ENCODE measurements around the gene PRDX5. TPM values are rescaled to one million over a fixed set of nuclear protein-coding genes. Genes with fewer than 3 reads are reported as not detected.

PRDX5 gene
- total and polyA plus RNA-seq, 10 of the 15 experiments (the other 5 are each of a cell fraction or from before 2014, with no cell fraction given), result 95.7 to 406 (median 240) TPM

DNA sequence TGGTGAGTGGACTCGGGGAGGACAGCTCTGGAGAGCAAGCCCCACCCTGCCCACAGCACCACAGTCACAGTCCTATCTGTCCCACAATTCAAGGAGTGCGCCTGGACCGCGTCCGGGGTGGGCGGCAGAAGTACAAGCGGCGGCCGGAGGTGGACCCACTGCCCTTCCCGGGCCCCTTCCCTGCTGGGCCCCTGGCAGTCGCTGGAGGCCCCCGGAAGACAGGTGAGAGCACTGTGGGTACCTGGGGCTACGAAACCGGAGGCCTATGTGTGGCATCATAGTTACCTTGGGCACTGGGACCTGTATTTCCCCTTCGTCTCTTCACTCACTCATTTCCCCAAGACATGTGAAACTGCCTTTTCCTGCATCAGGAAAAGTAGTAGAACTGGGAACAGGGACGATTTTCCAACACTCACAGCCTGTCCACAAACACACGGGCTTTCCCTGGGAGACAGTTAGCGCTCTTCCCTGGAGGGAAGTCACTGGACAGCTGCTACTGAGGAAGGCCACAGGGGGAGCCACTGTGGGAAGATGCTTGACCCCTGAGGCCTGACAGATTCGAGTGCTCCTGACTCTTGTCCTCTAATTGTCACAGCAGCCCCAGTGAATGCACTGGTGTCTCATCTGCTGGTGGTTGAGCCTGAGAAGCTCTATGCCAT, 3.6 kb upstream of the PRDX5 start:
- intact Hi-C loops (cut with micrococcal nuclease; ENCODE audit: unreplicated experiment), result no loop called here
- WGBS (ENCODE audit: insufficient coverage, insufficient replicate concordance, low lambda C conversion rate, missing lambda C conversion rate), result 77% methylated on average over 19 of the region's 19 CpGs
- FAIRE-seq (no peak), ATAC-seq (no peak), DNase-seq (ENCODE audit: low read depth, low spot score) (no peak)
- Histone ChIP-seq H3K9me3 (replicated peaks; ENCODE audit: control insufficient read depth, insufficient read depth, low read length) (no peaks in the 10 kb centered on the region), H4K20me1 (ENCODE audit: control insufficient read depth, insufficient read depth) (no peaks in the 10 kb centered on the region), H3K4me2 (ENCODE audit: control insufficient read depth, insufficient read depth) (no peak overlapping the region), H3K9ac (ENCODE audit: control insufficient read depth, insufficient read depth, low read length) (no peak overlapping the region), H3K27ac (ENCODE audit: control insufficient read depth, insufficient read depth) (no peak overlapping the region), H3K4me3 (no peak overlapping the region), H3K79me2 (ENCODE audit: control insufficient read depth, insufficient read depth, low read length) (peaks cover 25% of the 10 kb centered on the region), H3K27me3 (replicated peaks in 1 of 2; ENCODE audit: control insufficient read depth in 2 of 2, insufficient read depth in 2 of 2, low read length in 1 of 2) (no peaks in the 10 kb centered on the region), H2AFZ (ENCODE audit: control insufficient read depth, low read depth, low read length) (no peak overlapping the region), H3K36me3 (ENCODE audit: control insufficient read depth in 2 of 2, insufficient read depth in 2 of 2, low read length in 1 of 2) (peaks cover 0 to 8% of the 10 kb centered on the region in 2 experiments; a peak in 3 of 4 replicates), H3K4me1 (ENCODE audit: control insufficient read depth, insufficient read depth, low read length) (peaks cover 9% of the 10 kb centered on the region)
- BruUV-seq (replicated peaks), result no TSS peak
- ChIA-PET RAD21 (ENCODE audit: unreplicated experiment) (no interaction called here), POLR2A (no interaction called here), SMC1A (ENCODE audit: uncharacterized antibody, unreplicated experiment) (no interaction called here), CTCF (no interaction called here)
- in situ Hi-C loops (cut with MboI), result no loop called here
- TF ChIP-seq ZZZ3 (IDR thresholded peaks at IDR 0.05; ENCODE audit: control insufficient read depth, insufficient read length, low read depth), result no peak
- no peak for TF ChIP-seq SRF (IDR thresholded peaks at IDR 0.05; ENCODE audit: low read depth in 2 of 2, low read length in 2 of 2)
- TF ChIP-seq, protein P1, sequence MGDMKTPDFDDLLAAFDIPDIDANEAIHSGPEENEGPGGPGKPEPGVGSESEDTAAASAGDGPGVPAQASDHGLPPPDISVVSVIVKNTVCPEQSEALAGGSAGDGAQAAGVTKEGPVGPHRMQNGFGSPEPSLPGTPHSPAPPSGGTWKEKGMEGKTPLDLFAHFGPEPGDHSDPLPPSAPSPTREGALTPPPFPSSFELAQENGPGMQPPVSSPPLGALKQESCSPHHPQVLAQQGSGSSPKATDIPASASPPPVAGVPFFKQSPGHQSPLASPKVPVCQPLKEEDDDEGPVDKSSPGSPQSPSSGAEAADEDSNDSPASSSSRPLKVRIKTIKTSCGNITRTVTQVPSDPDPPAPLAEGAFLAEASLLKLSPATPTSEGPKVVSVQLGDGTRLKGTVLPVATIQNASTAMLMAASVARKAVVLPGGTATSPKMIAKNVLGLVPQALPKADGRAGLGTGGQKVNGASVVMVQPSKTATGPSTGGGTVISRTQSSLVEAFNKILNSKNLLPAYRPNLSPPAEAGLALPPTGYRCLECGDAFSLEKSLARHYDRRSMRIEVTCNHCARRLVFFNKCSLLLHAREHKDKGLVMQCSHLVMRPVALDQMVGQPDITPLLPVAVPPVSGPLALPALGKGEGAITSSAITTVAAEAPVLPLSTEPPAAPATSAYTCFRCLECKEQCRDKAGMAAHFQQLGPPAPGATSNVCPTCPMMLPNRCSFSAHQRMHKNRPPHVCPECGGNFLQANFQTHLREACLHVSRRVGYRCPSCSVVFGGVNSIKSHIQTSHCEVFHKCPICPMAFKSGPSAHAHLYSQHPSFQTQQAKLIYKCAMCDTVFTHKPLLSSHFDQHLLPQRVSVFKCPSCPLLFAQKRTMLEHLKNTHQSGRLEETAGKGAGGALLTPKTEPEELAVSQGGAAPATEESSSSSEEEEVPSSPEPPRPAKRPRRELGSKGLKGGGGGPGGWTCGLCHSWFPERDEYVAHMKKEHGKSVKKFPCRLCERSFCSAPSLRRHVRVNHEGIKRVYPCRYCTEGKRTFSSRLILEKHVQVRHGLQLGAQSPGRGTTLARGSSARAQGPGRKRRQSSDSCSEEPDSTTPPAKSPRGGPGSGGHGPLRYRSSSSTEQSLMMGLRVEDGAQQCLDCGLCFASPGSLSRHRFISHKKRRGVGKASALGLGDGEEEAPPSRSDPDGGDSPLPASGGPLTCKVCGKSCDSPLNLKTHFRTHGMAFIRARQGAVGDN (IDR thresholded peaks at IDR 0.05), result no peak
- TF ChIP-seq PAX5 (IDR thresholded peaks at IDR 0.05; ENCODE audit: borderline replicate concordance, low read depth, low read length), result no peak
- no peak for TF ChIP-seq KLF5 (IDR thresholded peaks at IDR 0.05; ENCODE audit: partially characterized antibody)
- TF ChIP-seq, protein P2, sequence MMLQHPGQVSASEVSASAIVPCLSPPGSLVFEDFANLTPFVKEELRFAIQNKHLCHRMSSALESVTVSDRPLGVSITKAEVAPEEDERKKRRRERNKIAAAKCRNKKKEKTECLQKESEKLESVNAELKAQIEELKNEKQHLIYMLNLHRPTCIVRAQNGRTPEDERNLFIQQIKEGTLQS (IDR thresholded peaks at IDR 0.05; ENCODE audit: borderline replicate concordance, extremely low read depth, low read depth, low read length), result no peak
- no peak for TF ChIP-seq ATF7 (IDR thresholded peaks at IDR 0.05; ENCODE audit: low read depth)
- 0 out of 2 replicates have a peak, but pooled peaks have one; percentile 13 for TF ChIP-seq NR2F1 (conservative IDR thresholded peaks at IDR 0.05)
- no peak for TF ChIP-seq NFYA (IDR thresholded peaks at IDR 0.05; ENCODE audit: borderline replicate concordance, low read depth, low read length)
- TF ChIP-seq NFYB (IDR thresholded peaks at IDR 0.05; ENCODE audit: insufficient read depth, low read depth, low read length), result no peak
- no peak for TF ChIP-seq KAT2A (conservative IDR thresholded peaks at IDR 0.05; ENCODE audit: control insufficient read depth, low read depth, low read length)
- TF ChIP-seq BRCA1 (IDR thresholded peaks at IDR 0.05; ENCODE audit: low read depth, low read length), result no peak
- TF ChIP-seq FOXM1 (IDR thresholded peaks at IDR 0.05; ENCODE audit: low read depth, low read length), result no peak
- TF ChIP-seq, protein P3, sequence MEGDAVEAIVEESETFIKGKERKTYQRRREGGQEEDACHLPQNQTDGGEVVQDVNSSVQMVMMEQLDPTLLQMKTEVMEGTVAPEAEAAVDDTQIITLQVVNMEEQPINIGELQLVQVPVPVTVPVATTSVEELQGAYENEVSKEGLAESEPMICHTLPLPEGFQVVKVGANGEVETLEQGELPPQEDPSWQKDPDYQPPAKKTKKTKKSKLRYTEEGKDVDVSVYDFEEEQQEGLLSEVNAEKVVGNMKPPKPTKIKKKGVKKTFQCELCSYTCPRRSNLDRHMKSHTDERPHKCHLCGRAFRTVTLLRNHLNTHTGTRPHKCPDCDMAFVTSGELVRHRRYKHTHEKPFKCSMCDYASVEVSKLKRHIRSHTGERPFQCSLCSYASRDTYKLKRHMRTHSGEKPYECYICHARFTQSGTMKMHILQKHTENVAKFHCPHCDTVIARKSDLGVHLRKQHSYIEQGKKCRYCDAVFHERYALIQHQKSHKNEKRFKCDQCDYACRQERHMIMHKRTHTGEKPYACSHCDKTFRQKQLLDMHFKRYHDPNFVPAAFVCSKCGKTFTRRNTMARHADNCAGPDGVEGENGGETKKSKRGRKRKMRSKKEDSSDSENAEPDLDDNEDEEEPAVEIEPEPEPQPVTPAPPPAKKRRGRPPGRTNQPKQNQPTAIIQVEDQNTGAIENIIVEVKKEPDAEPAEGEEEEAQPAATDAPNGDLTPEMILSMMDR (IDR thresholded peaks at IDR 0.05 in 2 of 3, conservative IDR thresholded peaks at IDR 0.05 in 1 of 3; ENCODE audit: control insufficient read depth in 2 of 3, extremely low read depth in 1 of 3, insufficient read depth in 1 of 3, low read depth in 3 of 3, low read length in 3 of 3), result peak in 1 of 3 experiments; percentile 18; a peak in 1 of 6 replicates
- TF ChIP-seq CHD1 (IDR thresholded peaks at IDR 0.05; ENCODE audit: low read depth, low read length), result no peak
- TF ChIP-seq ASH2L (IDR thresholded peaks at IDR 0.05; ENCODE audit: borderline replicate concordance, low read depth), result no peak

All from GM12878 (cell line).